ENCODE data around the gene MED8. TPM values are rescaled to one million over a fixed set of nuclear protein-coding genes. Genes with fewer than 3 reads are reported as not detected.

Gene MED8
- total RNA-seq, 2 donors from 2014 or later, result 39.2 to 51.3 TPM

DNA sequence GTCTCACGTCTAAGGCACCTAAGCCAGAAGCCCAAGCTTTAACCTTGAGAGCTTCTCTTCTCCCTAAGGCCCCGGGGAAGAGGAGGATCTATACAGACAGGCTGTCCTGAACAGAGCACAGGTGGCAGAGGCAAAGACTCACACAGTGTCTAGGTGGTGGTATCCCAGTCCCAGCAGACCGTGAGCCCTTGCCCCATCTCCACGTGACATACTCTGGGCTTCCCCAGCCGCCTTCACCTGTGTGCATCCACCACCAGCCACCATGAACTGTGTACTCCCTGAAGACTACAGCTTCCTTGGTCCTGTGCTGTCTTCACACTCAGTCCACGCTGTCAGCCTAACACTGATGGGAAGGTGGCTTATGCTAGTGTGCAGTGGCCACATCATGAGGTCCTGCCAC, 31.8 kb upstream of the MED8 start:
- no peaks in the 10 kb centered on the region for H3K9me3 ChIP-seq
- intact Hi-C loops (cut with DNase I), result no loop called here

DNA sequence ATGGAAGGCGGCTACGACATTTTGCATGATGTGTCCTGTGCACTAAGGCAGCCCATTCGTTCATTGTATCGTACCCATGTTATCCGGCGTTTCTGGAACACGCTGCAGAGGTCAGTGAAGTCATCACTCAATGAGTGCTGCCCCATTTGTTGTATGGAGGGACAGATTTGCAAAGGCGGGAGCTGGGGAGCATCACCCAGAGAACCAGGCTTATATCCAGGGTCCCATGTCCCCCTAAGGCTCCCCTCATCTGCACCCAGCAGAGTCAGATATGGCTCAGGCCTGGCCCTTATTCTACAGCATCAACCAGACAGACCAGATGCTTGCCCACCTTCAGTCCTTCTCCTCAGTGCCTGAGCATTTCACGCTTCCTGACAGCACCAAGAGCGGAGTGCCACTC, 31.3 kb upstream of the MED8 start:
- Histone ChIP-seq H3K4me1 (no peaks in the 10 kb centered on the region), H3K4me3 (no peak overlapping the region), H3K9me3 (no peaks in the 10 kb centered on the region), H3K36me3 (peaks cover 28% of the 10 kb centered on the region), H3K27me3 (no peaks in the 10 kb centered on the region), H3K9ac (ENCODE audit: low read depth in 2 of 2, low read length in 2 of 2) (no peak overlapping the region), H3K27ac (no peak overlapping the region)
- intact Hi-C loops (cut with DNase I), result no loop called here
- TF ChIP-seq, protein P1, sequence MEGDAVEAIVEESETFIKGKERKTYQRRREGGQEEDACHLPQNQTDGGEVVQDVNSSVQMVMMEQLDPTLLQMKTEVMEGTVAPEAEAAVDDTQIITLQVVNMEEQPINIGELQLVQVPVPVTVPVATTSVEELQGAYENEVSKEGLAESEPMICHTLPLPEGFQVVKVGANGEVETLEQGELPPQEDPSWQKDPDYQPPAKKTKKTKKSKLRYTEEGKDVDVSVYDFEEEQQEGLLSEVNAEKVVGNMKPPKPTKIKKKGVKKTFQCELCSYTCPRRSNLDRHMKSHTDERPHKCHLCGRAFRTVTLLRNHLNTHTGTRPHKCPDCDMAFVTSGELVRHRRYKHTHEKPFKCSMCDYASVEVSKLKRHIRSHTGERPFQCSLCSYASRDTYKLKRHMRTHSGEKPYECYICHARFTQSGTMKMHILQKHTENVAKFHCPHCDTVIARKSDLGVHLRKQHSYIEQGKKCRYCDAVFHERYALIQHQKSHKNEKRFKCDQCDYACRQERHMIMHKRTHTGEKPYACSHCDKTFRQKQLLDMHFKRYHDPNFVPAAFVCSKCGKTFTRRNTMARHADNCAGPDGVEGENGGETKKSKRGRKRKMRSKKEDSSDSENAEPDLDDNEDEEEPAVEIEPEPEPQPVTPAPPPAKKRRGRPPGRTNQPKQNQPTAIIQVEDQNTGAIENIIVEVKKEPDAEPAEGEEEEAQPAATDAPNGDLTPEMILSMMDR (IDR thresholded peaks at IDR 0.05), result no peak
- no peak for DNase-seq

More for the DNA sequence above, 31.8 kb upstream of the MED8 start:
- Histone ChIP-seq H3K9ac (ENCODE audit: low read depth in 2 of 2, low read length in 2 of 2) (no peak overlapping the region), H3K27me3 (no peaks in the 10 kb centered on the region), H3K36me3 (peaks cover 32% of the 10 kb centered on the region), H3K4me1 (no peaks in the 10 kb centered on the region), H3K4me3 (no peak overlapping the region), H3K27ac (no peak overlapping the region)
- TF ChIP-seq, protein P1 (IDR thresholded peaks at IDR 0.05), result no peak
- DNase-seq, result no peak

DNA sequence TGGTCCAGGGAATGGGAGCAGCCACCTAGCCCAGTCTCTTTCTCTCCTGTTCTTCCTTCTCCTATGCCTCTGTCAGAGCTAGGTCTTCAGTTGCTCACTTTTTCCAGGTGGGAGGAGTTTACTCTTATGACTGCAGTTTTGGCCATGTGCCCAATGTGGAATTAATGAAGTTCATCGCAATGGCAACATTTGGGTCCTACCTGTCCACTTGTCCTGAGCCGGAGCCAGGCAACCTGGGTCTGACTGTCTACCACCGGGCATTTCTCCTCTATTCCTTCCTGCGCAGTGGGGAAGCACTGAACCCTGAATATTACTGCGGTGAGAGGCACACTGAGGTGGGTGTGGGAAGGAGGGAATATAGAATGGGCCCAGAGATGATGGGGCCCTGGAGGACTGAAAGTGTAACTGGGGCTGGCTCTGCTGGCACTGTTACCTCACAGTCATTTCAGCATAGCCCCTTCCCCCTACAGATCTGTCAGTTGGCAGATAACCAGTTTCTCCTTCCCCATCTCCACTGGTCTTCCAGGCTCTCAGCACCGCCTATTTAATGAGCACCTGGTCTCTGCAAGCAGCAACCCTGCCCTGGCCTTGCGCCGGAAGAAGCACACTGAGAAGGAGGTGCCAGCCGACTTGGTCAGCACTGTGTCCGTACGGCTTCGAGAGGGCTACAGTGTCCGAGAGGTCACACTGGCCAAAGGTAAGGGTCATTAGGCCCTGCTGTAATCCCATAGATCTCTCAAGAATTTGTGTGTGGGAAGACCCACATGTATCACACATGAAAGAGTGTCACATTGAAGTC, 30.2 kb upstream of the MED8 start:
- Histone ChIP-seq H3K36me3 (peaks cover 24% of the 10 kb centered on the region), H3K27ac (no peak overlapping the region), H3K9ac (ENCODE audit: low read depth in 2 of 2, low read length in 2 of 2) (no peak overlapping the region), H3K9me3 (no peaks in the 10 kb centered on the region), H3K4me1 (no peaks in the 10 kb centered on the region), H3K27me3 (no peaks in the 10 kb centered on the region), H3K4me3 (no peak overlapping the region)
- DNase-seq, result no peak
- intact Hi-C loops (cut with DNase I), result loop anchor here (5.0 kb wide), 1 partner anchor 193 kb away; no protein-coding TSS in a partner anchor
- TF ChIP-seq, protein P1 (IDR thresholded peaks at IDR 0.05), result no peak

DNA sequence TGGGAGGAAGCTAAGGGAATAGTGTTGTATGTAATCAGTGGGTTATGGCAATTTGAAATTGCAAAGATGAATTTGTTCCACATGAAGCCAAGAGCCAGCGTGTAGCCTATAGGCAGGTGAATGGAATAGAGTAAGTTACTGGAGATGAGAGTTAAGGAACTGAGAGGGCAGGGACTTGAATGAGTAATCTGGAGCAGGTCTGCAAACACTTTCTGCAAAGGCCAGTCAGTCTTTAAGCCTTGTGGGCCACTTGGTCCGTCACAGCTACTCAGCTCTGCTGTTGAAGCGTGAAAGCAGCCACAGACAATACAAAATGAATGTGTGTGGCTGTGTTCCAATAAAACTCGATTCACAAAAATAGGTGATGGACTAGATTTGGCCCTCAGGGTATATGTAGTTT, 29.3 kb upstream of the MED8 start:
- Histone ChIP-seq H3K27ac (no peak overlapping the region), H3K4me1 (no peaks in the 10 kb centered on the region), H3K36me3 (peaks cover 18% of the 10 kb centered on the region), H3K27me3 (no peaks in the 10 kb centered on the region), H3K9me3 (no peaks in the 10 kb centered on the region), H3K4me3 (no peak overlapping the region), H3K9ac (ENCODE audit: low read depth in 2 of 2, low read length in 2 of 2) (no peak overlapping the region)
- TF ChIP-seq, protein P1 (IDR thresholded peaks at IDR 0.05), result no peak
- no peak for DNase-seq
- intact Hi-C loops (cut with DNase I), result loop anchor here (5.0 kb wide), 1 partner anchor 192 kb away; no protein-coding TSS in a partner anchor

DNA sequence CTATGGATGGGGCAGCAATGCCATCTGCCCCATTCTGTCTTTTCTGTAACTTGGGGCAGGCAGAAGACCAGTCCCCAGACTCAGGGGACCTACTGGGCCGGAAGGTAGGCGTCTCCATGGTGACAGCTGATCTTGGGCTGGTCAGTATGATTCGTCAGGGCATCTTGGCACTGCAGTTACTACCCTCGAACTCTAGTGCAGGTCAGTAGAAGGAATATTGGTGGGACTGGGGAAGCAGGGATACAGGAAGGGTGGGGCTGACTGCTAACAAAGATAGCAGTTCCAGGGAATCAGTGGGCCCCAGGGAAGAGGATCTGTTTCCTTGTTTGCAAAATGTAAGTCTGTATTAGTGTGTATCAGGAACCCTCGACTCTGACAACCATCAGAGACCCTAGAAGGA, 26.3 kb upstream of the MED8 start:
- no peak for DNase-seq
- H3K27ac ChIP-seq, result no peak overlapping the region
- H3K27me3 ChIP-seq, result no peaks in the 10 kb centered on the region
- TF ChIP-seq, protein P1 (IDR thresholded peaks at IDR 0.05), result no peak
- no peaks in the 10 kb centered on the region for H3K9me3 ChIP-seq
- H3K4me1 ChIP-seq, result no peaks in the 10 kb centered on the region
- no peak overlapping the region for H3K4me3 ChIP-seq
- H3K36me3 ChIP-seq, result peaks cover 12% of the 10 kb centered on the region
- H3K9ac ChIP-seq (ENCODE audit: low read depth in 2 of 2, low read length in 2 of 2), result no peak overlapping the region
- intact Hi-C loops (cut with DNase I), result loop anchor here (5.0 kb wide), 1 partner anchor 189 kb away; no protein-coding TSS in a partner anchor

All from colonic mucosa (tissue), 4 donors.